SK-N-SH (cell line): ENCODE results near the gene ARHGAP42. TPM values are rescaled to one million over a fixed set of nuclear protein-coding genes. Genes with fewer than 3 reads are reported as not detected.

ENCODE experiments used
- CTCF ChIA-PET: fragments of 300-600, 350-600 bp; formaldehyde crosslinking; extraction: SDS; loops from one replicate; lab custom pipeline; 2021; lab: Yijun Ruan, JAX
- POLR2A ChIA-PET: fragments of 350-600 bp; sonication (Branson Sonifier 250); formaldehyde crosslinking; extraction: SDS; loops from one replicate; lab custom pipeline; 2020; ENCODE audit warnings: antibody characterized with exemption, inconsistent platforms; lab: Yijun Ruan, JAX
- DNase-seq: peaks from one replicate; pipeline ENCODE4 v3.0.0; 2012
- H2AFZ ChIP-seq: fragments of 200-600 bp; sonication (generic); 2 replicates; pipeline ENCODE4 v1.8.1; 2016; ENCODE audit warnings: antibody characterized with exemption, mild to moderate bottlenecking, low read depth
- H3F3A ChIP-seq: fragments of 200-600 bp; sonication (generic); replicated peaks from 2 replicates; pipeline ENCODE3; 2016; ENCODE audit warnings: antibody characterized with exemption, mild to moderate bottlenecking; ENCODE audit not compliant: insufficient read depth
- H3K27ac ChIP-seq, 2 experiments: fragments of 200-500 bp in 1 of 2; fragments of 200-600 bp in 1 of 2; sonication (Bioruptor generic) in 1 of 2; sonication (generic), shearing (Covaris generic) in 1 of 2; 2 replicates each; pipeline versions ENCODE4 v1.5.1 to v1.6.1; 2014 to 2016; ENCODE audit warnings: low read depth in 2 of 2, inconsistent platforms in 1 of 2, low read length in 1 of 2, mild to moderate bottlenecking in 1 of 2, mixed read lengths in 1 of 2
- H3K27me3 ChIP-seq: fragments of 200-600 bp; sonication (generic), shearing (Covaris generic); 2 replicates; pipeline ENCODE4 v1.6.1; 2016; ENCODE audit warnings: mixed run types; ENCODE audit not compliant: insufficient read depth
- H3K36me3 ChIP-seq, 2 experiments: fragments of 200-500 bp in 1 of 2; fragments of 200-600 bp in 1 of 2; sonication (Bioruptor generic) in 1 of 2; sonication (generic) in 1 of 2; replicated peaks in 1 of 2; 2 replicates each; pipeline versions ENCODE3 to v1.5.1; 2014 to 2016; ENCODE audit warnings: low read length in 1 of 2, mild to moderate bottlenecking in 1 of 2; ENCODE audit not compliant: insufficient read depth in 2 of 2, control insufficient read depth in 1 of 2
- H3K4me1 ChIP-seq, 2 experiments: fragments of 200-500 bp in 1 of 2; fragments of 200-600 bp in 1 of 2; sonication (Bioruptor generic) in 1 of 2; sonication (generic), shearing (Covaris generic) in 1 of 2; 2 replicates each; pipeline versions ENCODE4 v1.5.1 to v1.6.1; 2014 to 2016; ENCODE audit warnings: low read depth in 1 of 2, low read length in 1 of 2, mixed run types in 1 of 2; ENCODE audit not compliant: insufficient read depth in 2 of 2, control insufficient read depth in 1 of 2
- H3K4me2 ChIP-seq: fragments of 200-600 bp; sonication (generic), shearing (Covaris generic); 2 replicates; pipeline ENCODE4 v1.6.1; 2017; ENCODE audit warnings: mixed run types
- H3K4me3 ChIP-seq, 2 experiments: fragments of 200-500 bp in 1 of 2; fragments of 200-600 bp in 1 of 2; sonication (Bioruptor generic) in 1 of 2; sonication (generic), shearing (Covaris generic) in 1 of 2; 2 replicates each; pipeline versions ENCODE4 v1.5.1 to v1.8.1; 2014 to 2016; ENCODE audit warnings: low read depth in 2 of 2, inconsistent platforms in 1 of 2, low read length in 1 of 2, mild to moderate bottlenecking in 1 of 2, mixed read lengths in 1 of 2, moderate library complexity in 1 of 2
- H3K79me2 ChIP-seq: fragments of 200-600 bp; sonication (generic); 2 replicates; pipeline ENCODE4 v1.8.1; 2017; ENCODE audit warnings: mild to moderate bottlenecking; ENCODE audit not compliant: insufficient read depth
- H3K9ac ChIP-seq: fragments of 200-600 bp; sonication (generic); 2 replicates; pipeline ENCODE4 v1.6.1; 2017; ENCODE audit warnings: mixed run types
- H3K9me2 ChIP-seq: fragments of 200-600 bp; sonication (generic); 2 replicates; pipeline ENCODE4 v1.6.1; 2017; ENCODE audit warnings: mixed run types
- H3K9me3 ChIP-seq: fragments of 200-600 bp; sonication (generic); 2 replicates; pipeline ENCODE4 v1.6.1; 2017; ENCODE audit warnings: mixed run types, mild to moderate bottlenecking, moderate library complexity
- H4K20me1 ChIP-seq: fragments of 200-600 bp; sonication (generic); 2 replicates; pipeline ENCODE4 v1.6.1; 2017; ENCODE audit warnings: mild to moderate bottlenecking, mixed run types; ENCODE audit not compliant: insufficient read depth
- CHD2 ChIP-seq: fragments of 150-350 bp; IDR thresholded peaks from 2 replicates; pipeline ENCODE4 v1.6.1; 2018; ENCODE audit warnings: low read length; ENCODE audit not compliant: partially characterized antibody
- CTCF ChIP-seq: fragments of 200-600 bp; sonication (generic); IDR thresholded peaks from 2 replicates; pipeline ENCODE4 v1.6.1; 2017; ENCODE audit warnings: antibody characterized with exemption, mild to moderate bottlenecking, moderate library complexity
- EP300 ChIP-seq, 2 experiments: IDR thresholded peaks; 2 replicates each; pipeline versions ENCODE4 v1.4.0 to v1.6.1; 2012; ENCODE audit warnings: borderline replicate concordance in 1 of 2, low read depth in 1 of 2, low read length in 1 of 2
- EZH2phosphoT487 ChIP-seq: fragments of 200-600 bp; sonication (generic); IDR thresholded peaks from 2 replicates; pipeline ENCODE4 v1.6.1; 2017; ENCODE audit warnings: low read depth, mixed run types, mild to moderate bottlenecking, antibody characterized with exemption, moderate library complexity, borderline replicate concordance
- FOSL2 ChIP-seq: IDR thresholded peaks from 2 replicates; pipeline ENCODE4 v1.4.0; 2012; ENCODE audit warnings: low read depth, mild to moderate bottlenecking, moderate library complexity, borderline replicate concordance
- MEF2A ChIP-seq: IDR thresholded peaks from 2 replicates; pipeline ENCODE4 v1.4.0; 2012; ENCODE audit warnings: low read depth, borderline replicate concordance
- MXI1 ChIP-seq: IDR thresholded peaks from 2 replicates; pipeline ENCODE4 v1.6.1; 2012; ENCODE audit warnings: mild to moderate bottlenecking, low read depth, low read length, improper control_type of control experiment
- NRF1 ChIP-seq: IDR thresholded peaks from 2 replicates; pipeline ENCODE4 v1.6.1; 2012; ENCODE audit warnings: low read depth, mild to moderate bottlenecking, low read length
- PBX3 ChIP-seq: IDR thresholded peaks from 2 replicates; pipeline ENCODE4; 2012
- POLR2AphosphoS5 ChIP-seq: IDR thresholded peaks from 2 replicates; pipeline ENCODE4 v1.6.1; 2012; ENCODE audit warnings: low read depth, low read length
- RAD21 ChIP-seq: IDR thresholded peaks from 2 replicates; pipeline ENCODE4 v1.6.1; 2012; ENCODE audit warnings: mild to moderate bottlenecking, low read length
- RCOR1 ChIP-seq: fragments of 150-350 bp; IDR thresholded peaks from 2 replicates; pipeline ENCODE4 v1.6.1; 2017; ENCODE audit warnings: antibody characterized with exemption, low read length
- REST ChIP-seq: IDR thresholded peaks from 2 replicates; pipeline ENCODE4 v1.6.1; 2012; ENCODE audit warnings: mild to moderate bottlenecking, low read depth, low read length, moderate library complexity
- RFX5 ChIP-seq: IDR thresholded peaks from 2 replicates; pipeline ENCODE4 v1.6.1; 2012; ENCODE audit warnings: mild to moderate bottlenecking, improper control_type of control experiment, low read length
- RXRA ChIP-seq: IDR thresholded peaks from 2 replicates; pipeline ENCODE4 v1.4.0; 2012; ENCODE audit warnings: low read depth, mild to moderate bottlenecking, borderline replicate concordance
- SIN3A ChIP-seq: IDR thresholded peaks from 2 replicates; pipeline ENCODE4 v1.6.1; 2012; ENCODE audit warnings: low read depth, mild to moderate bottlenecking, low read length, moderate library complexity, borderline replicate concordance
- TEAD4 ChIP-seq: IDR thresholded peaks from 2 replicates; pipeline ENCODE4 v1.4.0; 2012; ENCODE audit warnings: mild to moderate bottlenecking, borderline replicate concordance; ENCODE audit not compliant: insufficient read depth
- USF1 ChIP-seq: IDR thresholded peaks from 2 replicates; pipeline ENCODE4 v1.4.0; 2012; ENCODE audit warnings: low read depth, borderline replicate concordance
- WGBS: methylation state at CpG from one replicate; pipeline ENCODE4 v1.1.6; 2017; ENCODE audit warnings: low lambda C conversion rate; 5-methylcytosine and 5-hydroxymethylcytosine counted together
- polyA plus RNA-seq, 3 experiments: library from polyadenylated mRNA; depleted of rRNA; stranded (reverse); fragments of >200 nt; gene quantifications; 2 replicates each; pipeline ENCODE4 v1.2.3, GENCODE V29; 2012

Gene ARHGAP42
- polyA plus RNA-seq, 1 of the 3 experiments (the other 2 are of a cell fraction), result 0.02 TPM

DNA sequence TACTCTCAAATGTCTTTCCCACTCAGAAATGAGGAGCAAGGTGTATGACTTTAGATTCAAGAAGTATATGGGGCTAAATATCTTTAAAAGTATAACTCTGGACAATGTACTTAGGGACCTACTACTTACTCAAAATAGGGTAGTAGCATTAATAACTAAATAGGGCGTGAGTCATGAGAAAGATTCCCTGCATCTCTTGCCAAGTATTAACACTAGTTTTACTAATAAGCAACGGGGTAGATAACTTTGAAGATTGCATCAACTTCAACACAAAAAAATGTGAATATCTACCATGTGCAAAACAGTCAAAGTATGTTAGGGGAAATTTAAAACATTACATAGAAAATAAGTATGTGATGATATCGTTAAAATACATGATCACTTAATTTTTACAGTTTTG, 342.9 kb downstream of the ARHGAP42 start (continued):
- TF ChIP-seq MXI1, result no peak
- no peak for TF ChIP-seq CHD2
- no peak for TF ChIP-seq FOSL2
- TF ChIP-seq PBX3, result no peak
- TF ChIP-seq SIN3A, result no peak
- TF ChIP-seq RFX5, result no peak
- no peak for TF ChIP-seq REST
- no peak for TF ChIP-seq NRF1
- TF ChIP-seq EP300 (IDR thresholded peaks at IDR 0.05; ENCODE audit: borderline replicate concordance in 1 of 2, low read depth in 1 of 2, low read length in 1 of 2), result no peak

- no peak overlapping the region for H2AFZ ChIP-seq
- no peaks in the 10 kb centered on the region for H4K20me1 ChIP-seq
- POLR2A ChIA-PET, result no interaction called here
- CTCF ChIA-PET, result interaction anchor here (1.3 kb wide), 1 partner anchor 977 kb away, joined by 3 read pairs; no protein-coding TSS in a partner anchor
- no peaks in the 10 kb centered on the region for H3F3A ChIP-seq
- H3K27ac ChIP-seq, result no peak overlapping the region
- H3K4me3 ChIP-seq, result no peak overlapping the region
- H3K79me2 ChIP-seq, result no peaks in the 10 kb centered on the region
- H3K9me2 ChIP-seq, result no peaks in the 10 kb centered on the region
- H3K36me3 ChIP-seq, result no peaks in the 10 kb centered on the region
- H3K4me1 ChIP-seq, result no peaks in the 10 kb centered on the region
- no peaks in the 10 kb centered on the region for H3K27me3 ChIP-seq
- no peak for DNase-seq
- H3K9ac ChIP-seq, result no peak overlapping the region
- 0% methylated on average over 1 of the region's 1 CpG for WGBS
- H3K9me3 ChIP-seq, result no peaks in the 10 kb centered on the region
- H3K4me2 ChIP-seq, result no peak overlapping the region
- TF ChIP-seq RFX5 (no peak), USF1 (no peak), CHD2 (no peak), CTCF (no peak), REST (no peak), EZH2phosphoT487 (no peak), RXRA (no peak), MEF2A (no peak), NRF1 (no peak), MXI1 (no peak), POLR2AphosphoS5 (no peak), RAD21 (no peak), TEAD4 (no peak), RCOR1 (no peak)
These were observed 343.6 kb downstream of the ARHGAP42 start for GRCh38 chr11:101030692-101031091.
